GM21576 (cell line): ENCODE results near the gene PLAC8L1.

Experiments used
- ATAC-seq: cut with Tn5 transposase; IDR thresholded peaks from one replicate; pipeline ENCODE4 v1.9.1; 2021; ENCODE audit warnings: mild to moderate bottlenecking, moderate library complexity; ENCODE audit not compliant: unreplicated experiment

PLAC8L1 gene

GRCh38 chr5:146047396-146047795 lies 58.0 kb downstream of the PLAC8L1 start:
- no peak for ATAC-seq

- no peak for ATAC-seq
Measured at GRCh38 chr5:146043722-146044121, 61.7 kb downstream of the PLAC8L1 start.

GRCh38 chr5:146042628-146043279 lies 62.6 kb downstream of the PLAC8L1 start:
- ATAC-seq: no peak

GRCh38 chr5:146041180-146041789 lies 64.1 kb downstream of the PLAC8L1 start:
- no peak for ATAC-seq

- no peak for ATAC-seq
Measured at GRCh38 chr5:146040527-146040926, 64.8 kb downstream of the PLAC8L1 start.

- ATAC-seq: no peak
Measured at GRCh38 chr5:146039420-146039819, 66.0 kb downstream of the PLAC8L1 start.

GRCh38 chr5:146034605-146035004 lies 70.8 kb downstream of the PLAC8L1 start:
- ATAC-seq: no peak
